ENCODE results near the gene OR13J1.
"Not testable (repeated sequence)": the region's sequence is repeated elsewhere in the genome, so short reads cannot be mapped to it uniquely, and the experiment has no call there.

Gene OR13J1, protein sequence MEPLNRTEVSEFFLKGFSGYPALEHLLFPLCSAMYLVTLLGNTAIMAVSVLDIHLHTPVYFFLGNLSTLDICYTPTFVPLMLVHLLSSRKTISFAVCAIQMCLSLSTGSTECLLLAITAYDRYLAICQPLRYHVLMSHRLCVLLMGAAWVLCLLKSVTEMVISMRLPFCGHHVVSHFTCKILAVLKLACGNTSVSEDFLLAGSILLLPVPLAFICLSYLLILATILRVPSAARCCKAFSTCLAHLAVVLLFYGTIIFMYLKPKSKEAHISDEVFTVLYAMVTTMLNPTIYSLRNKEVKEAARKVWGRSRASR

GRCh38 chr9:35870351-35870923, at the start of gene OR13J1:
Gene OR13J1, minus strand, starts transcription at chr9:35870401. Its CDS starts 0 bp downstream, at chr9:35870401.
- no peak within 1 kb of the TSS for H3K4me3 ChIP-seq (replicated peaks; ENCODE audit: low read depth, low read length)
- TF ChIP-seq, protein P1, sequence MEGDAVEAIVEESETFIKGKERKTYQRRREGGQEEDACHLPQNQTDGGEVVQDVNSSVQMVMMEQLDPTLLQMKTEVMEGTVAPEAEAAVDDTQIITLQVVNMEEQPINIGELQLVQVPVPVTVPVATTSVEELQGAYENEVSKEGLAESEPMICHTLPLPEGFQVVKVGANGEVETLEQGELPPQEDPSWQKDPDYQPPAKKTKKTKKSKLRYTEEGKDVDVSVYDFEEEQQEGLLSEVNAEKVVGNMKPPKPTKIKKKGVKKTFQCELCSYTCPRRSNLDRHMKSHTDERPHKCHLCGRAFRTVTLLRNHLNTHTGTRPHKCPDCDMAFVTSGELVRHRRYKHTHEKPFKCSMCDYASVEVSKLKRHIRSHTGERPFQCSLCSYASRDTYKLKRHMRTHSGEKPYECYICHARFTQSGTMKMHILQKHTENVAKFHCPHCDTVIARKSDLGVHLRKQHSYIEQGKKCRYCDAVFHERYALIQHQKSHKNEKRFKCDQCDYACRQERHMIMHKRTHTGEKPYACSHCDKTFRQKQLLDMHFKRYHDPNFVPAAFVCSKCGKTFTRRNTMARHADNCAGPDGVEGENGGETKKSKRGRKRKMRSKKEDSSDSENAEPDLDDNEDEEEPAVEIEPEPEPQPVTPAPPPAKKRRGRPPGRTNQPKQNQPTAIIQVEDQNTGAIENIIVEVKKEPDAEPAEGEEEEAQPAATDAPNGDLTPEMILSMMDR (IDR thresholded peaks at IDR 0.05; ENCODE audit: low read length, missing control alignments): no peak
- DNase-seq (ENCODE audit: low read depth): no peak

- no peak overlapping the region for H3K4me3 ChIP-seq (replicated peaks; ENCODE audit: low read depth, low read length)
- no peak for DNase-seq (ENCODE audit: low read depth)
- TF ChIP-seq, protein P1 (IDR thresholded peaks at IDR 0.05; ENCODE audit: low read length, missing control alignments): no peak
Observed at GRCh38 chr9:35919212-35920008, 49.2 kb upstream of the OR13J1 start.

GRCh38 chr9:35918780-35919179, 48.6 kb upstream of the OR13J1 start:
- DNase-seq (ENCODE audit: low read depth): no peak
- TF ChIP-seq, protein P1 (IDR thresholded peaks at IDR 0.05; ENCODE audit: low read length, missing control alignments): no peak
- H3K4me3 ChIP-seq (replicated peaks; ENCODE audit: low read depth, low read length): no peak overlapping the region

GRCh38 chr9:35917261-35917660, 47.1 kb upstream of the OR13J1 start:
- TF ChIP-seq, protein P1 (IDR thresholded peaks at IDR 0.05; ENCODE audit: low read length, missing control alignments): no peak
- no peak overlapping the region for H3K4me3 ChIP-seq (replicated peaks; ENCODE audit: low read depth, low read length)
- no peak for DNase-seq (ENCODE audit: low read depth)

DNA sequence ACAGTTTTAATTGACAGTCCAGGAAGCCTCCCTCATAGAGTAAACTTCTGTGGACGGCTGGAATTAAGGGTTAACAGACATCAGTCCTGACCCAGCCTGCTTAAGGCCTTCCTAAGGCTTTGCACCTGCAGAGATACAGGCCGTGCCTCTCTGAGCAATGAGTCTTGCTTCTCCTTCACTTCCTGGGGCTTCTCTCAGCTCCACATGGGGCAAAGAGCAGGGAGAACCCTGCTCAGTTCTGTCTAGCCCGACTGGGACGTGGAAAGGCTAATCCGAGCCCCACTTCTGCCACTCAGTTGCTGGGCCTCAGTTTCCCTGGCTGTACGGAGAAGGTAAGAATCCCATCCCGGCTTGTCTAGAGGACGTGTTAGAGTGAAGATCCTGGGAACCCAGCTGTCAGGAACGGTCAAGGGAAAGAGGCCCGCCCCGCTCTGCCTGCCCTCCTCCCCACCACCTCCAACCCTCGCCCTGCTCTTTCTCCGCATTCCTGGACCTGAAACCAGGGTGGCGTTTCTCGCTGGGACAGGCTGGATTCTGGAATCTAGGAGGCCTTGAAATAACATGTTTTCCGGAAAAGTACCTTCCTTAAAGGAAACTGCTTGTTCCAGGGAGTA, 45.6 kb upstream of the OR13J1 start:
- TF ChIP-seq, protein P1 (IDR thresholded peaks at IDR 0.05; ENCODE audit: low read length, missing control alignments): no peak
- DNase-seq (ENCODE audit: low read depth): no peak
- no peak overlapping the region for H3K4me3 ChIP-seq (replicated peaks; ENCODE audit: low read depth, low read length)

DNA sequence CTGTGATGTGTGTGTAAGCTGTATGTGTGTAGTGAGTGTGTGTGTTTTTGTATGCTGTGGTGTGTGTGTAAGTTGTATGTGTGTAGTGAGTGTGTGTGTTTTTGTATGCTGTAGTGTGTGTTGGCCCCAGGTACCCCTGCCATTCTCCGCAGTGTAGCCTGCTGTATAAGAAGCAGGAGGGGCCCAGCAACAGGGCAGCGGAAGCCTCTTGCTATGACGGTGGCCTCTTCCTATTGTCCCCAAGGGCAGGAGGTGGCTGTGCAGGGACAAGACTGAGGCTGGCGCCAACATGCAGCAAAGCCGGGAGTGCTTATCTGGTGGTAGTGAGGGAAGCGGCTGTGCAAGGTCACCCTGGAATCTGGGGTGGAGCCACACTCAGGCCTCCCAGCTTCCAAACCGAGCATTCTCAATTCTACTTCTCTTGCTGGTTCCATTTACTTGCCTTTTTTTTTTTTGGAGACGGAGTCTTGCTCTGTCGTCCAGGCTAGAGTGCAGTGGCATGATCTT, 44.2 kb upstream of the OR13J1 start:
- DNase-seq (ENCODE audit: low read depth): peak; percentile 52
- TF ChIP-seq, protein P1 (IDR thresholded peaks at IDR 0.05; ENCODE audit: low read length, missing control alignments): no peak
- no peak overlapping the region for H3K4me3 ChIP-seq (replicated peaks; ENCODE audit: low read depth, low read length)

- not testable (repeated sequence) for H3K4me3 ChIP-seq (replicated peaks; ENCODE audit: low read depth, low read length); DNase-seq (ENCODE audit: low read depth)
Observed at GRCh38 chr9:35913429-35913828, 43.2 kb upstream of the OR13J1 start.
